ENCODE data around the gene ATP10A.

The ATP10A gene

DNA sequence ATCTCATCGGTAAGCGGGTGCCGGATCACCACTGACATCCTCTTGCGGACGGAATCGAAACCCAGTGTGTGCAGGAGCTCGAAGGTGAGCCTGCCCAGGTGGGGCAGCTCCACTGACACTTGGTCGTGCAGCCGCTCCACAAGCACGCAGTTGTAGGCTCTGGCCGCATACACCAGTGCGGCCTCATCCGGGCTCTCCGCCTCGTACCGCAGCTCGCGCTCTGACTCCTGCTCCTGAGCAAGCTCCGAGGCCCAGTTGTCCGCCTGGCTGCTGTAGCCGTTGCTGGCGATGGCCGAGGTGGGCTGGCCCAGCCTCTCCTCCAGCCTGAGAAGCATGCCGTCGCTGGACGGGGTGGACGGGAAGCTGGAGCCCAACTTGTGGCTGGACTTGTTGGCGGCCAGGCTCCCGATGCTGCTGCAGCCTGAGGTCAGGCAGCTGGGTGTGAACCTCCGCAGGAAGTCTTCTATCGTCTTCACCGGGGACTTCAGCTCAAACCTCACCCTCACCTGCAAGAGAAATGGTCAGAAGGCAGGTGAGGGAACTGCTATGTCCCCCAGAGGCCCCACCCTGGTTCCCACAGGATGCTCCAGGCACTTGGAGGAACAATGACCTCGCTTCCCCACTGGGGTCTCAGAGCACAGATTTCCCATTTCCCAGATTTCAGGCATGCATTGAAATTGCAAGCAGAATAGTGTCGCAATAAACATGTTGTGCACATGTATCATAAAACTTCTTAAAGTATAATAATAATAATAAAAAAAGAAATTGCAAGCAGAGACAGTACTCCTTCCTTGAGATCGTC is 149.2 kb downstream of the ATP10A start:
- no peak for DNase-seq

DNA sequence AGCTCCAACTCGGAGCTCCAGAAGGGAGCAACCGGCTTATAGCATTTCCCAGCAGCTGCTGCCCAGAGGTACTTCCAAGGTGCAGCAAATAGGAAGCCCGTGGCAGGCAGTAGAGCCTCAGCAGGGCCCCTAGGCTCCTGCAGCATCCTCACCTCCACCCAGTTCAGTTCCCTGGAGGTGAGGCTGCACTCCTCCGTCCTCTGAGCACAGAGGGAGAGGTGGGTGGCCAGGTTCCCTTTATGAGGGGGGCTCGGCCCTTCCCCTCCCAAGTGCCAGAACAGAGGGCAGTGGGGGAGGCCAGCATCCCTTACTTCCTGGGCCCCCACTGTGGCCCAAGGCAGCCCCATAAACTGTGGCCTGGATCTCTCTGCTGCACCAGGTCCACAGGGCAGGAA is 150.2 kb downstream of the ATP10A start:
- DNase-seq: no peak

DNA sequence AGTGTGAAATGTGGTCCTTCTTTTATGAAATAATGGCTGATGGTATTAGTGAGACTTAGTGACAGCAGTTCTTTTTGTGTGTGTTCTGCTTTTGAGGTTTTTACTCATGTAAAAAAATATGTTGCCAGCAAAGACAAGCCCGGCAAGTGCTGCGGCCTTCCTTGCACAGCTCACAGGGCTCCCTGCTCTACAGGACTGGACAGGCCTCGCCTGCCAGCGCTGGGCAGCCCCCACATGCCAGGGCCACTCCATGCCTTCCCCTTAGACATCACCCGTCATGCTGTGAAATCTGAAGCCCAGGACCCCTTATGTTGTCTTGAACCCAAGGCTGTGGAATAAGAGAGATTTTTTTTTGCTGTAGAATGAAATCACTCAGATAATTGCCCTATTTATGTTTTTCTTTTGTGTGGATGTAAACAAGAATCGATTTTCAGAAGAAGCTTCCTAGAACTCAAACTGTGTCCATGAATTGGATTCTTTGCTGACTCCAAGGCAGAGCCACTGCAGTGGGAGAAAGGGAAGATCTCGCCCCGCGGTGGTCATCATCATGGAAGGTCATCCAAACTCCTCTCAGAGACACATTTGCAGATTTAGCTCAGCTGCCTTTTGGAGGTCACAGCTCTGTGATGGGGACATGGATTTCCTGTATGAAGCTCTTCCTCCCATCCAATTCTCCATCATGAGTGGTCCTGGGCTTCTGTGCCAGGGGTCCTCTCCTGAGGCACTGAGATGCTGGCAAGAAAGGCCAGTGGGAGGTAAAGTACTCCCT is 150.8 kb downstream of the ATP10A start:
- DNase-seq: no peak

DNA sequence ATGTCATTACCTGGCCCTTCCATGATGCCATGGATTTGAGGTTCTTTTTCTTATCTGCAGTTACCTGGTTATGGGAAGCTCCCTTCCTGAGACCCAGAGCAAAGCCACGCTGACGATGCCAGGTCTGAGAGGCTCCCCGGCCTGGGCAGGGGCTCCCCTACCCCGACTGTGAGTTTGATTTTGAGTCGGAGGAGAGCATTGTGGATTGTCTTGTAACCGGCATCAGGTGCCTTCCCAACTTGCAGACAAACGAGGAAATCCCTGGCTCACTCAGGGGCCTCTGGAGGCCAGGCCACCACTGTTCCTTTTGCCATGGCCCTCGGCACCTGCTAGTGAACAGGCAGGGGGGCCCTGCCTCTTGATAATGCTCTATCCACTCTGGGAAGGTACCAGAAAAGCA is 151.4 kb downstream of the ATP10A start:
- no peak for DNase-seq

DNA sequence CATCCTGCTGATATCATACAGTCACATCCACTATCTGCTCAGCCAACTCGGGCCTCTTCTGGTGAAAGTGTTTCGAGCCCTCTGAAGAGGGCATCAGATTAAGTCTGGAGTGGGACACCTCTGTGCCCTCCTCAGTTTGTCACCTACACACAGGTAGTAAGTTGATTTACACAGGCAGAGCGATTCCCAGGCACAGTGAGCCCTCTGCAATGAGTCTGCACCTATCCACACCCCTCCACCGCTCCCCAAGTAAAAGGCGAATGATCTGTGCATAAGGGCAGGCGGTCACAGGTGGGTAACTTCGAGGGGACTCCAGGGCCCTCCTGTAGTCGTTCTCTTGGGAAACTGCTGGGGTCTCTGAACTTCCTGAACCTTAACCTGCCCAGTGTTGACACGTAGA is 152.0 kb downstream of the ATP10A start:
- no peak for DNase-seq

DNA sequence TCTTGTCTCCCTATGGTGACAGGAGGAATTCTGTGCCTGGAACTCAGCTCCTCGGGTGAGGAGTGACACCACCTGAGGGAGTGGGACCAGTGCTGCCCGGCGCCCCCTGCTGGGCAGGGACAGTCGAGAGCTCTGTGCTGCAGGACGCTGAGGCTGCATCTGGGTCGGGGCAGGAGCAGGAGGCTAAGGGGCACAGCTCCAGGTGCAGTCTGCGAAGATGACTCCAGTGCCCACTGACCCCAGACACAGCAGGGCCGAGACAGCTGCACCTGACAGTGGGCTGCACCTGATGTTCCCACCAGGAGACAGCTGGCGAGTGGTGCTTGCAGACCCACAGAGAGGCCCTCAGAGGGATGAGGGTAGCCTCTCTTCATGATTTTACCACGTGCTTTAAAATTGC is 152.9 kb downstream of the ATP10A start:
- DNase-seq: peak; percentile 57

DNA sequence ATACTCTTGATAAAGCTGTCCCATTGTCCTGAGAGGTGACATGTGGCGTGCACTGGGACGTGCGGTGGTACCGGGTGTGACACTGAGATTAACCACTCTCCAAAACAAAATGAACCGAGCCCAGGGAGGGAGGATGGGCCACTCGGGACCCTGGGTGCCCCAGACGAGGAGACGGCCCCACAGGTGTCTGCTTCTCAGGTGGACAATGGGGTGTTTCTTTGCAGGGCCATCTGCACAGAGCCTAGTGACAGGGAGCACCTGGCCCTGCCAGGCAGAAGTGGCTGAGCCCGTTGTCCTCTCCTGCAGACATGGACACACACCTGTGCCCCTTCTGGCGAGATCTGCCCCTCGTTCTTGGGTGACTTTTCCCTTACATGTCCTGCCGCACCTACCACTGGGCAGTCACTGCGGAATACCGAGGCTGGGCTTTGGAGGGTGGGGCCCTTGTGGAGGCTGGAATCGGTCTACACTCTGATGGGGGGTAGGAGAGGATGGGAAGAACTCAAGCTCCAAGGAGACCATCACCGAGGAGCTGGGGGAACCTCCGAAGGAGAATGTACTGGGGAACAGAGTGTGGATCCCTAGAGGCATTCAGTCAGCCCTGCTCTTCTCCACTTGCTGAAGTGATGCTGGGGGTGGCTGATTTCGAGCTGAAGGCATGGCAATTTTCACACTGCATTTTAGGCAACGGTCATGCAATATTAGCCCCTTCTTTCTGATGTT is 153.5 kb downstream of the ATP10A start:
- no peak for DNase-seq

DNA sequence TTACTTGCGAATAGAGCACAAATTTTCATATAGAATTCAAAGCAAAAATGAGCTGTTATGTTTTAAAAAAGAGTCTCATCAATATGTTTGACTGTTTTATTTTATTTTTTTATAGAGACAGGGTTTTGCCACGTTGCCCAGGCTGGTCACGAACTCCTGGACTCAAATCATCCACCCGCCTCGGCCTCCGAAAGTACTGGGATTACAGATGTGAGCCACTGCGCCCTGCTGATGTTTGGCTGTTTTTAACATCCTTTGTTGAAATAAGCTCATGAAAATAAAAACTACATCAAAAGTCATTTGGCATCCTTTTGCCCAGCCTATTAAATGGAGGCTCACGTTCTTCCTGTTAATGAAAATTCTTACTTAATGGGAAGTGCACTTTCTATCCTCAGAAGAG is 154.7 kb downstream of the ATP10A start:
- no peak for DNase-seq

DNA sequence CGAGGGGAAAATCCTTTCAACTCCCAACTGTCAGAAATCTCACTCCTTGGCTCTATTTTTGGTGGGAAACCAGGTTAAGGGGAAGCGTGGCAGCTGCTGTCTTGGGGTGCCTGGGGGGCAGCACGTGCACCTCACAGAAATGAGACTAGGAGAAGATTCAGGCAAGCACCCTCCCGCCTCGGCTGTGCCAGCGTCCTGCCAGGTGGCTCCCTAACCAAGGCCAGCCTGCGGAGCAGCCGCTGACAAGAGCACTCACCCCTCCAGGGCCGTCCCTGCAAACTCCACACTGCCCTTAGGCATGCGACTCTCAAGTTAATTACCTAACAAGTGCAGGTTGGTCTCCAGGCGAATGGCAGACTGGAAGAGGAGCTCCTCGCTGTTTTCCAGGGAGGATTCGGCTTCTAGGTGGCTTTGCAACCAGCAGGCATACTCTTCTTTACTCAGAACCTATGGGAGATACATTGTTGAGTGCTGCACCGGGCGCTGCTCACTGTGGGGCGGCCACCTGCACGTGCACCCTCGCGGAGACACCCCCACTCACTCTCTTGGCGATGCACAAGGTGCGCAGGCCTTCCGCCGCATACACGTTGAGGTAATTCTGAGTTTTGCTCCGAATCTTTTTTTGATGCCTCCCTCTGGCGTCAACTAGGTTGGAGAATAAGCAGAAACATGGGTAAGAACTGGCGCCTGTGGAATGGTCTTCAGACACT is 155.3 kb downstream of the ATP10A start:
- no peak for DNase-seq

DNA sequence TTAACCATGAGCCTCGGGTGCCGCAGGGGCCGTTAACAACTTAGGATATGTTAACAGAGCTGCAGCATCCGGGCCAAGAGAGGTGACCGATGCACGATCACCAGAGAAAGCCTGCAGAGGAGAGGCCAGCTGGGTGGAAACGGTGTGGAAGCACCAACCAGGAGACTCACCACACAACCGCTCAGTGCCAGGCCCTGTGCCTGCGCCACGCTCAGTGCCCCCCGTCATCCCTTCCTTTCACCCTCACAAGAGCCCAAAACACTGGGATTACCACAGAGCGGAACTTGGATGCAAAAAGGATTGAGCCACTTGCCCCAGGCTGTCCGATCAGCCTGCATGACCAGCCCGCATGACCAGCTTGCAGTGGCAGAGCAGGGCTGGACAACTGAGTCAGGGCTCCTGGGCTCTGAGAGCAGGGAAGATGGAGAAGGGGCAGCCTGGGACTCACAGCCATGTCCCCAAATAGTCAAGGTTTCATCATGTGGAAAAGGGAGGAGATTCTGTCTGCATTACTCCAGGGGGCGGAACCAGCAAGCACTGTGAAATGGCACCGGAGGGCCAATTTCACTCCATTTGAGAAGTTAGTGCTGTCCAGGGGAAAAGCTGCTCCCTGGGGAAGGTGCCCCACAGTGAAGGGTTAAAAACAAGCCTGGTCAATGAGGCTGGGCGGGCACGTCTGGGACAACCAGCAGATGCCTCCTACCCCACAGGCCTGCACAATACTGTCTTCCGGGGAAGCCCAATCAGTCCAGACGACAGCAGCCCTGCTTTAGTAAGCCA is 156.8 kb downstream of the ATP10A start:
- DNase-seq: no peak

DNA sequence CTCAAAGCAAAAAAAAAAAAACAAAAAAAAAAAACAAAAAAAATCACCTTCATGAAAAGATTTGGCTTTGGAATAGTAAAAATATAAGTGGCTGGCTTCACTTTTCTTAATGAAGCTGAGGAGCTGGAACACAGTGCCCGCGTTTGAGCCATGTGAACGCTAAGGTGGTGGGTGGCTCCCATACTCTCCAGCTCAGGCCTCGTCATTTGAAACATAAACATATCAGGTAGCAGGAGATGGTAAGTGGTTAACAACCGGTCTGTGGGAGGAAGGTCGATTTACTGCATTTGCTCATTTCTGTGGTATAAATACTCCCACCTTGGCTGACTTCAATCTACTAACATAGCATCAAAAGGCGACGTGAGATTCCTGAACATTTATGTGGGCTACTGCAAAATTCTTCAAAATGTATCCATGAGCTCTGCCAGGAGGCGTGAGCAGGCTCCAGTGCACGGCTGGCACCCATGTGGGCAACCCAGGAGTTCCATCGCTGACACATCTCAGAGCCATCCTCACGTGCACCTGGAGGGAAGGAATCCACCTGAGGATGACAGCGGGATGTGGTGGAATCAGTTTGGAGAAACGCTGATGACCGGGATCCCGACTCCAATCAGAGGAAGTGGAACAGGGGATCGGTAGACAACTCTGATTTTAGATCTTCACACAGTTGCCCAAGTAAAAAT is 157.6 kb downstream of the ATP10A start:
- no peak for DNase-seq

DNA sequence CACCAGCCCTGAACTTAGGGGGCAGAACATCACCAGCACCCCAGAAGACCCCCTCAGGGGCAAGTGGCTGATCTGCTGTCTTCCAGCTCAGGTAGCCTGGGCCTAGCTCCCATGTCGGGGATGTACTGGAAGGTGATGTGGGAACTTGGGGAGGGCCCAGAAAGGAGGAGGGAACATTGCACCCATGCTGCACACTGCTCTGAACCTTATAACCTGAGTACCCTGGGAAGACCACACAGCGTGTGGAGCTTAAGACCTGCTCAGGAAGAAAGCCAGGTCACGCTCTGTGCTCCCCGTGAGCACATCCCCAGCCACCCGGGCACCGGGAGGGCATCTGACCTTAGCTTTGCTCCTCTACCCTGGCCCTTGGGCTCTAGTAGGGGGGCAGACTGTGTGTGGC is 159.4 kb downstream of the ATP10A start:
- DNase-seq: no peak

DNA sequence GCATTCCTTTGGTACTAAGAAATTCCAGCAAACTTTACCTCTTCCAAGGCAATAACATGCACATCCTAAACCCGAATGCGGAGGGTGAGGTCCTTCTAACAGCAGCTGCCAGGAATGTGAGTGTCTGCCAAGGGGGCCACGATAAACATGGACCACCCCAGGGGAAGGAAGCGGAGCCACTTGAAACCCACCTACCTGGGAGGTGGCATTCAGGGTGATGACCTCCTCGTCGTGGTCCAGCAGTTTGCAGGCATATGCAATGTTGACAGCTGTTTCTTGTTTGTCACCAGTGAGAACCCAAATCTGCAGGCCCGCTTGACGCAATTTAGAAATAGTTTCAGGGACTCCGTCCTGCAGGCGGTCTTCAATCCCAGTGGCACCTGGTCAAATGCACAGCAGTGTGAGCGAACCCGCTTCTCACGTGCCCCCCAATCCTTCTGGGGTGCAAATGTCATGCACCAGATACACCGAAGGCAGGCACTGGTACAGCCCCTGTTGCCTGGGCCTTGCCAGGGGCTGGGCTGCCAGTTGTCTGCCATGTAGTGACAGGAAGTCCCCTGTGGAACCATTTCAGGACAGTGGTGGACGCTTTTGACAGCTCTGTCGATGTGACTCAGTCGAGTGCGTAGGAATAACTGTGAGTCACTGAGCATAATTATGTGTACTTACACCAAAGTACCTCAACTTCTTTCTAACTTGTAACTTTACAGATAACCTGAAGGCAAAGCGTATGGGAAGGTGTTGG is 161.2 kb downstream of the ATP10A start:
- no peak for DNase-seq

DNA sequence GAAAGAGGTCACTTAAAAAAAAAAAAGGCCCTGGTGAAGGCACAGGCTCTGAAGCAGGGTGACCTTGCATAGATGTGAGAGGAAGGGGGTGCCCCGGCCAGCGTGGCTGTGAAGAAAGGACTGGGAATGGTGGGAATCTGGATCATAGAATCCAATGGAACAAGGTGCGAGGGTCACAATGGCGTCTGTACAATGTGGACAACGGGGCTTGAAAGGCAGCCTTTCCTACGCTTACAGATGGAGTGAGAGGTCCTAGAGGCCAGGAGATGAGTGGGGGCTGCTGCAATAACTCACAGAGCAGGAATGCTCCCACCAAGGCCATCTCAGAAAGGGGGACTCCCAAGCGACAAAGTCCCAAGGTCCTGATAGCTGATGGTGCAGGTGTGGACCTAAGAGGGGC is 162.2 kb downstream of the ATP10A start:
- DNase-seq: no peak

DNA sequence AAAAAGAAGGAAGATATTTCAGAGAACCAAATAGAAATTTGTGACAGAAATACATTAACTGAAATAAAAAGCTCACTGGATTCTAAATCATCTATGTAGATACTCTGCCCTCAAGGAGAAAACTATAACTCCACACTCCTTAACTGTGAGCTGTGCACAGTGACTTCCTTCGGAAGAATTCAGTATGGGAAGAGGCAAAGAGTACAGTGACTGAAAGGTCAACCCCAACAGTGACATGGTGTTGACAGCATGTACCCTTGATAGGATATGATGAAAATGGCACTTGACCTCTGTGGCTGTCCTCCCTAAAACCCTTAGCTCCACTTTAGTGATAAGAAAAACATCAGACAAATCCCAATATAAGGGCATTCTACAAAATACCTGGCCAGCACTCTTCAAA is 165.5 kb downstream of the ATP10A start:
- no peak for DNase-seq

DNA sequence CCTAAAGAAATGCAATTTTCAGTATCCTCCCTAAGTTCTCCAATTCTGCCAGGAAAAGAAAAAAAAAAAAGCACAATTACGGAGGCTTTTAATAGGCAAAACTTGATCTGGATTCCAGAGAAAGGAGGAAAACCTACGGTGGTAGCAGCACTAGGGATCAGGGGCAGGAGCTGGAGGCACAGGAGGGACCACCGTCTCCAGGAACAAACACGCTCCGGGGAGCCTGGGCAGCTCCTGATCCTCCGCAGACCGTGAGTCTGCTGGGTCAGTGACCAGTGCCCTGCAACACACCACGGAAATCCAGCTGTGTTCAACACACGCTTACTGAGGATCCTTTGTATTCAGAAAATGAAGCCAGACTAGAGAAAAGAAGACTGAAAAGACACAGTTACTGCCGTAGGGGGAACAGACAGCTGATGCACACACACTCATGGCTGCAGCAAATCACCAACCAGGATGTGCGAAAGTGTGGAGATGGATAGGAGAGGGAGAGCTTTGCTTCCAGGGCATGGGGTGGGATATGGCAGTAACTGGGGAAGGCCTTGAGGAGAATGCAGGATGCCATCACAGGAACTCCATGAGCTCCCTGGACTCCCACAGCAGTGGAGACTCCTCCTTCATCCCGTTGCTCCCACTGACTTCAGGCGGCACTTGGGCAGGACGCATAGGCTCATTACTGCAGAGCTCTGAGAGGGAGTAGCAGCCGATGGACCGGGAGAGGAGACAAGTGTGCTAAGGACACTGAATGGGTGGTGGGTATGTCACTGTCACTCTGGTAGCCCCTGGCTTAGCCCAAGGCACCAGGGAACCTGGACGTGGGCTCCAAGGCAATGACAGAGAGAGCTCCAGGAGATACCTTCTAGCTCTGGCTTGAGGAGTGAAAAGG is 167.0 kb downstream of the ATP10A start:
- no peak for DNase-seq

DNA sequence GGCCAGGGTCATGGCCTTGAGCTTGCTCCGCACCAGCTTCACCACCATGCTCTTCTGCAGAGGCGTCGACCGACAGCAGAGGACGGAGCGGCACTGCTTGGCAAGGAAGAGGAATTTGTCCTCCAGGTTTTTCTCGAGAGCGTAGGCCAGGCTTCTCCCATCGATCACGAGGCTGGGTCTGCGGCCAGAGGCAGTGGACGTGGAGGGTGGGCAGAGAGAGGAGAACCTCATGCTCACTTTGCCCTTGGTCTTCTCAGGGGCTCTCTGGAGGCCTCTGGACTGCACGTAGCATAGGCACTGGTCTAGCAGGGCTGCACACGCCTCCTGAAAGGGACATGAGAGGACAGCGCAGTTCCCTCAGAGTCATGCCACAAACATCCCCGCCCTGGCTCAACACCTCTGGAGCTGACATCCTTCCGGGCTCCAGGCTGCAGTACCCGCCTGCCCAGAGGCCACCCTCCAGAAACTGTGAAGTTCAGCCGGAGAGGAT is 168.3 kb downstream of the ATP10A start:
- no peak for DNase-seq

DNA sequence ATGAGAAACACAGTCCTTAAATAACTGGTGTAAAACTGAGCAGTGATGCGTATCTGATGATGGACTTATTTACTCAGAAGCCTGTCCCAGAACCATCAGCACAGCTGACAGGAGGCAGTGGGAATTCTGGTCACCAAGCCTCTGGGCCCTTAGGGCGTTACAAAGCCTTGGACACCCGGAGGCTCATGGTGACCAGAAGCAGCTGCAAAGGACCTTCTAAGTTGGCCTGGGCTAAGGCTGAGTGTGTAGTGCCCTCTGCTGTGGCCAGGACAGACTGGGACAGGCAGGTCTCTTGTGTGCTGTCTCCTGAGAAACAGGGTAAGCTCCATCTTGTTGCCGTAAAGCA is 168.9 kb downstream of the ATP10A start:
- no peak for DNase-seq

DNA sequence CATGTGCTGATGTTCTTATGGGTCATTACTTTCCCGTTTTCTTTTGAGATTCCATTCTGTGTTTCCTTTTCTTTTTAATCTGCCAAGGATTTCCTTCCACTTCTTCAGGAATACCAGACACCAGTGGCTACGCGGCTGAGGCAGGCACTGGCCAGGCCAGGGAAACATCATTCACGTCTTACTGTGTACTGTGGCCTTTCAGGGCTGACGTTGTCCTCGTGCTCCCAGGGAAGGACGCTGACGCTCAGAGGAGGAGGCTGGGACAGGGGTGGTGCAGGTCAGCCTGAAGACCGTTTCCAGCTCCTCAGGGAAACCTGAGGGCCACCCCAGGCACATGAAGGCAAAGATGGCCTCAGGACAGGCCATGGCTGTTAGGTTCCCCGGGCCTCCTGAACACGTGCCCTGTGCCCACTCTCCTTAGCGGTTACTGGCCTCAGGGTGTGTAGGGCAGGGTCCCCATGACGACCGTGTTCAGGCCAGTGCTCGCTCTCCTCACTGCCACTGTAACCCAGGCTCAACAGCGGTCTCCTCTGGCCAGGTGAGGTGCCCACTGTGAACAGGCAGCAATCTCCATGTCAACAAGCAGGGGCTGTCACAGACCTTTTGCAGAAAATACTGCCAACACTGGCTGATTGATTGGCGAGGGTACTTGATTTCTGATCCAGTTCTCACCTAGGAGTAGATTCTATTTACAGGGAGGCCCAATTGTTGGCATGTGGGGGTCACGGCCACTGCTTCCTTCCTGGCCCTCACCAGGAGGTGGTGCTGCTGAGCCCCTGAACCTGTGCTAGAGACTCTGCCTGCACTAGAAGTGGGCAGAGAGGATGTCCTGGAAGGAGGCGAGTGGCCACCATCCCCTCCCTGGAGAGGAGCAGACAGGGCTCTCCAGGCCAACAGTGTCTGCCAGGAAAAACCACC is 169.5 kb downstream of the ATP10A start:
- peak; percentile 40 for DNase-seq

Measured in activated CD4-positive, alpha-beta T cell treated with anti-CD3 and anti-CD28 coated beads, Interleukin-10, Interleukin-2, amounts not matched to agents 100 ng/mL and 50 ng/mL, durations not matched to agents 16 hours and 8 hours (primary cell).